OCI-LY7 (cell line): ENCODE measurements around the gene GBX2.

Experiments
- CTCF ChIP-seq: fragments of 200-600 bp; sonication (generic); conservative IDR thresholded peaks from 2 replicates; pipeline ENCODE4 v1.5.1; 2014; ENCODE audit warnings: mild to moderate bottlenecking, antibody characterized with exemption, low read length, moderate library complexity, mixed read lengths
- EZH2phosphoT487 ChIP-seq: fragments of 200-600 bp; sonication (generic); IDR thresholded peaks from 2 replicates; pipeline ENCODE4 v1.6.1; 2018; ENCODE audit warnings: low read depth, borderline replicate concordance, mild to moderate bottlenecking, mixed run types, antibody characterized with exemption, low read length, moderate library complexity, mixed read lengths

DNA sequence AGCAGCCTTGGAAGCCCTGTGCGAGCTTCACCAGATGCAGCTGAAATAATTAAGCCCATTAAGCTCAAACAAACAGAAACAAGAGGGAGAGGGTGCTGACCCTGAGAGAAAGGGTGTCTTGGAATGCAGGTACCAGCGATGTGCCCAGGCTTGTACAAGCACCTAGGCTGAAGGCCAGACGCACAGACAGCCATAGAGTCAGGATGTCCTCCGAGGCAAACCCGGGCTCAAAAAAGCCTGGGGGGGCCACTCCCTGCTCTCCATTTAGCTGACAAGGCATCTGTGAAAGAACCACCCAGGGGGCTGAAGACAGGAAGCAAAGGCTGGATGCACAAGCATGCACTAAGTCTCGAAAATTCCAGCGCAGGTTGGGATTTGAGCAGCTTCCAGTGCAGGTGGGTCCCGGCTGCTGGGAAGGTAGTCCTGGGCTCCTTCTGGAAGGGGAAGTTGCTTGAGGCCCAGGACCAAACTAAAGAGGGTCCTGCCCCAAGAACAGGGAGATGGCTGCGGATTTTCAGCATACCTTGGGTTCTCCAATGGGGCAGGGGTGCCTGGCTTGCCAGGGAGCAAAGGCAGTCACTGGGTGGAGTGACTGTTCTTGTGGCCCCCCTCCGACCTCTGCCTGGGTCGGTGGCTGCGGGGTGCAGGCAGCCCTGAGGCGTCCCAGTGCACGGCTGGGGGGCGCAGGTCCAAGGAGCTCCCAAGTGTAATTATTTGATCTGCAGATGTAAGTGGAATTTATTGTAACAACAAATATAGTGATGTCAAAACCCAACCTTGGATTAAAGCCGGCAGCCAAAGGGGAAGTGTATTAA lies 5.9 kb downstream of the GBX2 start:
- TF ChIP-seq CTCF (no peak), EZH2phosphoT487 (no peak)
